H9 (cell line): ENCODE data around the gene XAGE3. TPM values are rescaled to one million over a fixed set of nuclear protein-coding genes. Genes with fewer than 3 reads are reported as not detected.
"Not testable (repeated sequence)": the region's sequence is repeated elsewhere in the genome, so short reads cannot be mapped to it uniquely, and the experiment has no call there.

Experiments used
- DNase-seq: peaks from one replicate; pipeline ENCODE4 v3.0.0-alpha.2; 2017
- H2AFZ ChIP-seq: one replicate; pipeline ENCODE4 v1.6.1; 2013; ENCODE audit warnings: mild to moderate bottlenecking, low read length, control low read depth, moderate library complexity
- H2AK5ac ChIP-seq: 2 replicates; pipeline ENCODE4 v1.6.1; 2013; ENCODE audit warnings: low read length, control low read depth, mixed read lengths; ENCODE audit not compliant: insufficient read length
- H2BK120ac ChIP-seq: one replicate; pipeline ENCODE4 v1.6.1; 2013; ENCODE audit warnings: low read depth, mild to moderate bottlenecking, low read length, control low read depth, inconsistent platforms; ENCODE audit not compliant: poor library complexity, severe bottlenecking
- H2BK12ac ChIP-seq: 2 replicates; pipeline ENCODE4 v1.6.1; 2013; ENCODE audit warnings: low read length, control low read depth, mixed read lengths, low read depth; ENCODE audit not compliant: insufficient read length
- H2BK15ac ChIP-seq: 2 replicates; pipeline ENCODE4 v1.6.1; 2013; ENCODE audit warnings: low read depth, low read length, control low read depth
- H2BK20ac ChIP-seq: one replicate; pipeline ENCODE4 v1.6.1; 2013; ENCODE audit warnings: low read depth, mild to moderate bottlenecking, low read length, control low read depth, inconsistent platforms; ENCODE audit not compliant: poor library complexity, severe bottlenecking
- H2BK5ac ChIP-seq: 2 replicates; pipeline ENCODE4 v1.6.1; 2013; ENCODE audit warnings: low read length, control low read depth, mixed read lengths; ENCODE audit not compliant: insufficient read length
- H3K14ac ChIP-seq: 2 replicates; pipeline ENCODE4 v1.6.1; 2013; ENCODE audit warnings: low read length, control low read depth; ENCODE audit not compliant: insufficient read depth
- H3K18ac ChIP-seq: 2 replicates; pipeline ENCODE4 v1.6.1; 2013; ENCODE audit warnings: low read depth, mild to moderate bottlenecking, mixed read lengths, low read length, control low read depth; ENCODE audit not compliant: insufficient read length
- H3K23ac ChIP-seq: 2 replicates; pipeline ENCODE4 v1.6.1; 2013; ENCODE audit warnings: low read length, control low read depth, mixed read lengths, low read depth; ENCODE audit not compliant: insufficient read length
- H3K23me2 ChIP-seq: 2 replicates; pipeline ENCODE4 v1.6.1; 2013; ENCODE audit warnings: low read depth, mild to moderate bottlenecking, mixed read lengths, low read length, control low read depth; ENCODE audit not compliant: insufficient read length, poor library complexity, severe bottlenecking
- H3K27ac ChIP-seq: 2 replicates; pipeline ENCODE4 v1.5.1; 2013; ENCODE audit warnings: low read length, control low read depth, mixed read lengths, low read depth; ENCODE audit not compliant: insufficient read length
- H3K27me3 ChIP-seq: 2 replicates; pipeline ENCODE4 v1.6.1; 2013; ENCODE audit warnings: low read length, control low read depth, inconsistent platforms; ENCODE audit not compliant: insufficient read depth
- H3K4ac ChIP-seq: 2 replicates; pipeline ENCODE4 v1.6.1; 2013; ENCODE audit warnings: low read depth, mild to moderate bottlenecking, control low read depth, inconsistent platforms, low read length, moderate library complexity
- H3K4me1 ChIP-seq: 2 replicates; pipeline ENCODE4 v1.6.1; 2013; ENCODE audit warnings: low read length, control low read depth, inconsistent platforms; ENCODE audit not compliant: insufficient read depth
- H3K4me2 ChIP-seq: 2 replicates; pipeline ENCODE4 v1.6.1; 2013; ENCODE audit warnings: low read length, control low read depth, mixed read lengths; ENCODE audit not compliant: insufficient read length, insufficient read depth
- H3K56ac ChIP-seq: 2 replicates; pipeline ENCODE4 v1.6.1; 2013; ENCODE audit warnings: low read depth, mild to moderate bottlenecking, mixed read lengths, low read length, control low read depth; ENCODE audit not compliant: insufficient read length
- H3K79me1 ChIP-seq: 2 replicates; pipeline ENCODE4 v1.6.1; 2013; ENCODE audit warnings: low read depth, mild to moderate bottlenecking, moderate library complexity, low read length, control low read depth, inconsistent platforms; ENCODE audit not compliant: insufficient read depth, poor library complexity, severe bottlenecking
- H3K79me2 ChIP-seq: 2 replicates; pipeline ENCODE4 v1.6.1; 2013; ENCODE audit warnings: low read length, control low read depth, inconsistent platforms; ENCODE audit not compliant: insufficient read depth
- H3K9ac ChIP-seq: 2 replicates; pipeline ENCODE4 v1.6.1; 2013; ENCODE audit warnings: low read length, control low read depth, mixed read lengths; ENCODE audit not compliant: insufficient read length; ENCODE audit errors: extremely low read depth
- H3K9me3 ChIP-seq: one replicate; pipeline ENCODE4 v1.6.1; 2013; ENCODE audit warnings: low read depth, low read length, inconsistent platforms; ENCODE audit not compliant: control insufficient read depth
- H3T11ph ChIP-seq: one replicate; pipeline ENCODE4 v1.6.1; 2013; ENCODE audit warnings: mild to moderate bottlenecking, low read length, control low read depth, inconsistent platforms
- H4K20me1 ChIP-seq: one replicate; pipeline ENCODE4 v1.6.1; 2013; ENCODE audit not compliant: control insufficient read depth, insufficient read length, insufficient read depth
- H4K5ac ChIP-seq: 2 replicates; pipeline ENCODE4 v1.6.1; 2013; ENCODE audit warnings: low read depth, mild to moderate bottlenecking, mixed read lengths, low read length, control low read depth; ENCODE audit not compliant: insufficient read length
- H4K8ac ChIP-seq: replicated peaks from 2 replicates; pipeline ENCODE4 v1.6.1; 2013; ENCODE audit warnings: low read length, control low read depth, mixed read lengths, low read depth; ENCODE audit not compliant: insufficient read length
- H4K91ac ChIP-seq: 2 replicates; pipeline ENCODE4 v1.6.1; 2013; ENCODE audit warnings: low read depth, mild to moderate bottlenecking, moderate library complexity, mixed read lengths, low read length, control low read depth; ENCODE audit not compliant: insufficient read length
- H3K27ac Mint-ChIP-seq, 3 experiments: 2 replicates in 2 of 3; 3 replicates in 1 of 3; pipeline ENCODE4 v1.8.0; 2020 to 2021; ENCODE audit warnings: mixed read lengths in 3 of 3, mild to moderate bottlenecking in 1 of 3, moderate library complexity in 1 of 3
- H3K27me3 Mint-ChIP-seq: 2 replicates; pipeline ENCODE4 v1.8.0; 2021; ENCODE audit warnings: low read depth, mild to moderate bottlenecking, moderate library complexity, mixed read lengths
- H3K36me3 Mint-ChIP-seq, 3 experiments: 2 replicates in 2 of 3; 3 replicates in 1 of 3; pipeline ENCODE4 v1.8.0; 2020 to 2021; ENCODE audit warnings: low read depth in 3 of 3, mixed read lengths in 3 of 3; ENCODE audit not compliant: insufficient read depth in 1 of 3
- H3K4me1 Mint-ChIP-seq, 2 experiments: 2 replicates each; pipeline ENCODE4 v1.8.0; 2020; ENCODE audit warnings: mixed read lengths in 2 of 2
- H3K4me3 Mint-ChIP-seq, 2 experiments: 2 replicates in 1 of 2; 3 replicates in 1 of 2; pipeline ENCODE4 v1.8.0; 2020 to 2021; ENCODE audit warnings: mild to moderate bottlenecking in 2 of 2, mixed read lengths in 2 of 2, moderate library complexity in 1 of 2
- H3K9me3 Mint-ChIP-seq, 2 experiments: 2 replicates in 1 of 2; 3 replicates in 1 of 2; pipeline ENCODE4 v1.8.0; 2020; ENCODE audit warnings: mild to moderate bottlenecking in 2 of 2, mixed read lengths in 2 of 2, moderate library complexity in 1 of 2
- WGBS: extraction: QIAGEN DNeasy Blood & Tissue Kit; methylation state at CpG from one replicate; pipeline ENCODE4 v1.1.7; 2013; ENCODE audit warnings: missing lambda C conversion rate, low lambda C conversion rate, mixed read lengths; ENCODE audit not compliant: insufficient read length; ENCODE audit errors: extremely low coverage; 5-methylcytosine and 5-hydroxymethylcytosine counted together
- long read RNA-seq: library from polyadenylated mRNA; unstranded; transcript quantifications from one replicate; pipeline ENCODE4 v2.0.0, GENCODE V29; 2020
- total RNA-seq: library from RNA; stranded (reverse); gene quantifications from 2 replicates; pipeline ENCODE4 v1.2.1, GENCODE V29; 2021
- TF ChIP-seq, protein P1 (sequence below): fragments of 200-600 bp; sonication (generic); conservative IDR thresholded peaks from 3 replicates; pipeline ENCODE4 v1.8.0; 2021; ENCODE audit warnings: antibody characterized with exemption, mild to moderate bottlenecking

The XAGE3 gene, protein sequence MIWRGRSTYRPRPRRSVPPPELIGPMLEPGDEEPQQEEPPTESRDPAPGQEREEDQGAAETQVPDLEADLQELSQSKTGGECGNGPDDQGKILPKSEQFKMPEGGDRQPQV
- not detected in 2 replicates for total RNA-seq
- long read RNA-seq = 0 reads

DNA sequence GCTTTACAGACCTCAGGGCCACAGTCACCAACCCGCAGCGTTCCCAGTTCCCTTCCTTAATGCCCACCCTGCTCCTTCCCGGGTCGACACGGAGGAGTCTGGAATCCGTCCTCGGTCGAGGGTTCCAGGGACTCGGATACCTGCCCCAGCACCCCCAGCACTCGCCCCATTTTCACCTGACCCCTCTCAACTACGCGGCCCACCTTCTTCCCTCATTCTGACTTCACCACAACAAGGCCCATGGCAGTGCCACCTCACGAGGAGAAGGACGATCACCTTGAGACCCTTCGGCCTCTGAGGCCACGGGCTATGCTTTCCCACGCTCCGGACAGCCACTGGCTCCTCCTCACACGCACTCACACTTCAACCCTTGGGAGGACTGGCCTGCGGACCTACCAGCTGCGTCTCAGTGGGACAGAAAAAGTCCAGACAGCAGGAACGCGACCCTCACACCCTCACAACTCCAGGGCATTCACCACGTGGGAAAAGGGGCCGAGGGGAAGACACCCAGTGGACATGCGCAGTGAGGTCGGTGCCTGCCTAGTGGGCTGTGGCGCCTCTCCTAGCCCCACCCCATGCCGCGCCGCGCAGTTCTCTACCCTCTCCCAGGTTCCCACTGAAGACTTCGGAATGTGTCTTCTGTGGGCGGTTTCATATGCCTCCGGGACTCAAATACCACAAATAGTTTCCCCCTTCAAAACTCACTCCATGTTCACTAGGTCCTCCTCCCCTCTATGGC lies at the start of gene XAGE3:
Gene XAGE3 (minus strand): TSS at position 474 of the 739 bp plus-strand sequence. CDS start 950 bp downstream, outside the sequence.
- Histone ChIP-seq H3K9me3 (peaks cover 26% of the 10 kb centered on the region), H3K79me1 (no peaks in the 10 kb centered on the region), H3K79me2 (no peaks in the 10 kb centered on the region), H3K9ac (no peak within 1 kb of the TSS), H3K4ac (no peak within 1 kb of the TSS), H4K91ac (no peak within 1 kb of the TSS), H2BK12ac (no peak within 1 kb of the TSS), H2BK120ac (no peak within 1 kb of the TSS), H2BK15ac (no peak within 1 kb of the TSS), H3K4me1 (no peaks in the 10 kb centered on the region), H3K4me2 (no peak within 1 kb of the TSS), H2AFZ (no peak within 1 kb of the TSS), H3K18ac (no peak within 1 kb of the TSS), H3K27ac (no peak within 1 kb of the TSS), H3K14ac (no peak within 1 kb of the TSS), H3K56ac (no peak within 1 kb of the TSS), H3T11ph (no peak within 1 kb of the TSS), H2BK20ac (no peak within 1 kb of the TSS), H2AK5ac (no peak within 1 kb of the TSS), H4K5ac (no peak within 1 kb of the TSS), H3K23me2 (no peaks in the 10 kb centered on the region), H4K8ac (no peak within 1 kb of the TSS), H3K23ac (no peak within 1 kb of the TSS), H3K27me3 (no peaks in the 10 kb centered on the region), H4K20me1 (no peaks in the 10 kb centered on the region), H2BK5ac (no peak within 1 kb of the TSS)
- no peaks in the 10 kb centered on the region; a peak in 2 of 7 replicates for H3K36me3 Mint-ChIP-seq
- H3K4me1 Mint-ChIP-seq = no peaks in the 10 kb centered on the region
- TF ChIP-seq, protein P1, sequence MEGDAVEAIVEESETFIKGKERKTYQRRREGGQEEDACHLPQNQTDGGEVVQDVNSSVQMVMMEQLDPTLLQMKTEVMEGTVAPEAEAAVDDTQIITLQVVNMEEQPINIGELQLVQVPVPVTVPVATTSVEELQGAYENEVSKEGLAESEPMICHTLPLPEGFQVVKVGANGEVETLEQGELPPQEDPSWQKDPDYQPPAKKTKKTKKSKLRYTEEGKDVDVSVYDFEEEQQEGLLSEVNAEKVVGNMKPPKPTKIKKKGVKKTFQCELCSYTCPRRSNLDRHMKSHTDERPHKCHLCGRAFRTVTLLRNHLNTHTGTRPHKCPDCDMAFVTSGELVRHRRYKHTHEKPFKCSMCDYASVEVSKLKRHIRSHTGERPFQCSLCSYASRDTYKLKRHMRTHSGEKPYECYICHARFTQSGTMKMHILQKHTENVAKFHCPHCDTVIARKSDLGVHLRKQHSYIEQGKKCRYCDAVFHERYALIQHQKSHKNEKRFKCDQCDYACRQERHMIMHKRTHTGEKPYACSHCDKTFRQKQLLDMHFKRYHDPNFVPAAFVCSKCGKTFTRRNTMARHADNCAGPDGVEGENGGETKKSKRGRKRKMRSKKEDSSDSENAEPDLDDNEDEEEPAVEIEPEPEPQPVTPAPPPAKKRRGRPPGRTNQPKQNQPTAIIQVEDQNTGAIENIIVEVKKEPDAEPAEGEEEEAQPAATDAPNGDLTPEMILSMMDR = no peak
- no peak for DNase-seq
- peaks cover 62 to 69% of the 10 kb centered on the region in 2 experiments for H3K9me3 Mint-ChIP-seq
- no peak within 1 kb of the TSS for H3K4me3 Mint-ChIP-seq
- WGBS = no CpG with 5 or more reads among the region's 35 CpGs
- H3K27me3 Mint-ChIP-seq = peaks cover 16% of the 10 kb centered on the region
- H3K27ac Mint-ChIP-seq = no peak within 1 kb of the TSS; a peak in 1 of 7 replicates

DNA sequence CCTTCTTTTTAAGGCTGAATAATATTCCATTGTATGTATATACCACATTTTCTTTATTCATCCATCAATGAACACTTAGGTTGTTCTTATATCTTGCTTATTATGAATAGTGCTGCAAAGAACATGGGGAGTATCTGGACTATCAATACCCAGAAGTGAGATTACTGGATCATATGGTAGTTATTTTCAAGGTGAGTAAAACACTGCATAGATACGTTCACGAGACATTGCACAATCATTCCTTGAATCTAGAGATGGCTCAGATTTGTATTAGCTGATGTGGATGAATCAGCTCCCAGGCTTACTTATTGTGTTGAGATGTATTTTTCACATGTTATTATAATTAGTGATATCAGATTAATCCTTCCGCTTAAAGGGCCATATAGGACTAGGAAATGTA lies 46.8 kb upstream of the XAGE3 start:
- no CpG with 5 or more reads among the region's 3 CpGs for WGBS
- not testable (repeated sequence) for H3K4ac ChIP-seq, H3K27ac Mint-ChIP-seq, H2BK15ac ChIP-seq, H3K56ac ChIP-seq, H4K20me1 ChIP-seq, H3K9me3 Mint-ChIP-seq, H3K4me3 Mint-ChIP-seq, H2AFZ ChIP-seq, H3K4me1 ChIP-seq, H3K27me3 Mint-ChIP-seq, H4K91ac ChIP-seq, H3K4me2 ChIP-seq, H2BK20ac ChIP-seq, H2BK5ac ChIP-seq, H2BK120ac ChIP-seq, H2BK12ac ChIP-seq, H3K27ac ChIP-seq, H3K14ac ChIP-seq, DNase-seq, H3K4me1 Mint-ChIP-seq, H3T11ph ChIP-seq, H4K8ac ChIP-seq, H3K79me2 ChIP-seq, H3K9me3 ChIP-seq, H2AK5ac ChIP-seq, H4K5ac ChIP-seq, H3K36me3 Mint-ChIP-seq, H3K23me2 ChIP-seq, H3K9ac ChIP-seq, H3K79me1 ChIP-seq, H3K27me3 ChIP-seq, H3K23ac ChIP-seq, H3K18ac ChIP-seq
